Neural crest cell (in vitro differentiated cells): ENCODE measurements around the gene TIMM17A. TPM values are rescaled to one million over a fixed set of nuclear protein-coding genes. Genes with fewer than 3 reads are reported as not detected.
A peak's percentile ranks its signal among the peaks of the same experiment; 100 is the strongest.

Experiments
- DNase-seq: peaks from one replicate; pipeline ENCODE4 v3.0.0; 2021; ENCODE audit warnings: low read depth, mixed read lengths, low spot score
- H3K27ac Mint-ChIP-seq: one replicate; pipeline ENCODE4 v1.8.0; 2021; ENCODE audit warnings: mild to moderate bottlenecking, mixed read lengths; ENCODE audit not compliant: unreplicated experiment
- H3K27me3 Mint-ChIP-seq: 2 replicates; pipeline ENCODE4 v1.8.0; 2021; ENCODE audit warnings: low read depth, mild to moderate bottlenecking, mixed read lengths
- H3K36me3 Mint-ChIP-seq: 2 replicates; pipeline ENCODE4 v1.8.0; 2021; ENCODE audit warnings: low read depth, mild to moderate bottlenecking, mixed read lengths
- H3K4me1 Mint-ChIP-seq: 2 replicates; pipeline ENCODE4 v1.8.0; 2021; ENCODE audit warnings: mixed read lengths
- H3K4me3 Mint-ChIP-seq: one replicate; pipeline ENCODE4 v1.8.0; 2021; ENCODE audit warnings: mild to moderate bottlenecking, mixed read lengths
- H3K9me3 Mint-ChIP-seq: 2 replicates; pipeline ENCODE4 v1.8.0; 2021; ENCODE audit warnings: mixed read lengths
- total RNA-seq: library from RNA; stranded (reverse); gene quantifications from 2 replicates; pipeline ENCODE4 v1.2.1, GENCODE V29; 2021
- TF ChIP-seq, protein P1 (sequence below): fragments of 200-600 bp; sonication (generic); conservative IDR thresholded peaks from 2 replicates; pipeline ENCODE4 v1.5.0; 2021; ENCODE audit warnings: antibody characterized with exemption, mild to moderate bottlenecking

TIMM17A gene
- total RNA-seq, 1 donor from 2014 or later, result 59.6 TPM

DNA sequence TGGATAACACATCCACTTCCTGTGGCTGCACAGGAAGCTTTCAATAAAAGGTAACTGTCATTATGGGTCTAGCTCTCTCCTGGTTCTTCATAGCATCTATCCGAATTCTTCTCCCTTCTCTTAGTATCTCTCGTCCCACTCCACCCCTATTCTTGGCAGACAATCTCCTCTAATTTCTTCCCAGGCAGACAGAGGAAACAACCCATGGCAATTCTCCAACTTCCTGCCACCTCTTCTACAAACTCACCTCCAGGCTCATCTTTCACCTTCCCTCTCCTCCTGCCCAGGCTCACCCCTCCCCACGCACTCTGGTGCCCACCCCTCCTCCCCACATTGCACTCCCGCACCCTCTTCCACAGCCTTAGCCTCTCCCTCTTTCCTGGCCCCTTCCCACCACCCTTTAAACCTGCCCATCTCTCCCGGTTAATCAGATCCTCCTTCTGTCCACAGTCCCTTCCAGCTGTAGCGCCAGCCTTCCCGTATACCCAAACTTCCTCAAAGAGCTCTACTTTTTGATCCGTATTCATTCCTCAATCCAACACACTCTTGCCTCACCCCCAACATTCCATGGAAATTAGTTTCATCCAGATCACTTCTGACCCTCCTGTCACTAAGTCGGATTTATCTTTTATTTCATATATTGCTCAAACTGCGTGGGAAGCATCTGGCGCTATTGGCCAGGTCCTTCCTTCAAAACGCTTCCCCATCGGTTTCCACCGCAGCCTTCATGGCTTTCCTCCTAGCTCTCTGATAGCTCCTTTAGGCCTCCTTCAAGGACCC is 40.7 kb upstream of the TIMM17A start:
- TF ChIP-seq, protein P1, sequence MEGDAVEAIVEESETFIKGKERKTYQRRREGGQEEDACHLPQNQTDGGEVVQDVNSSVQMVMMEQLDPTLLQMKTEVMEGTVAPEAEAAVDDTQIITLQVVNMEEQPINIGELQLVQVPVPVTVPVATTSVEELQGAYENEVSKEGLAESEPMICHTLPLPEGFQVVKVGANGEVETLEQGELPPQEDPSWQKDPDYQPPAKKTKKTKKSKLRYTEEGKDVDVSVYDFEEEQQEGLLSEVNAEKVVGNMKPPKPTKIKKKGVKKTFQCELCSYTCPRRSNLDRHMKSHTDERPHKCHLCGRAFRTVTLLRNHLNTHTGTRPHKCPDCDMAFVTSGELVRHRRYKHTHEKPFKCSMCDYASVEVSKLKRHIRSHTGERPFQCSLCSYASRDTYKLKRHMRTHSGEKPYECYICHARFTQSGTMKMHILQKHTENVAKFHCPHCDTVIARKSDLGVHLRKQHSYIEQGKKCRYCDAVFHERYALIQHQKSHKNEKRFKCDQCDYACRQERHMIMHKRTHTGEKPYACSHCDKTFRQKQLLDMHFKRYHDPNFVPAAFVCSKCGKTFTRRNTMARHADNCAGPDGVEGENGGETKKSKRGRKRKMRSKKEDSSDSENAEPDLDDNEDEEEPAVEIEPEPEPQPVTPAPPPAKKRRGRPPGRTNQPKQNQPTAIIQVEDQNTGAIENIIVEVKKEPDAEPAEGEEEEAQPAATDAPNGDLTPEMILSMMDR, result no peak
- Mint-ChIP-seq H3K9me3 (no peaks in the 10 kb centered on the region), H3K4me3 (no peak overlapping the region), H3K27me3 (no peaks in the 10 kb centered on the region), H3K4me1 (peaks cover 28% of the 10 kb centered on the region), H3K27ac (no peak overlapping the region), H3K36me3 (no peaks in the 10 kb centered on the region)
- no peak for DNase-seq

DNA sequence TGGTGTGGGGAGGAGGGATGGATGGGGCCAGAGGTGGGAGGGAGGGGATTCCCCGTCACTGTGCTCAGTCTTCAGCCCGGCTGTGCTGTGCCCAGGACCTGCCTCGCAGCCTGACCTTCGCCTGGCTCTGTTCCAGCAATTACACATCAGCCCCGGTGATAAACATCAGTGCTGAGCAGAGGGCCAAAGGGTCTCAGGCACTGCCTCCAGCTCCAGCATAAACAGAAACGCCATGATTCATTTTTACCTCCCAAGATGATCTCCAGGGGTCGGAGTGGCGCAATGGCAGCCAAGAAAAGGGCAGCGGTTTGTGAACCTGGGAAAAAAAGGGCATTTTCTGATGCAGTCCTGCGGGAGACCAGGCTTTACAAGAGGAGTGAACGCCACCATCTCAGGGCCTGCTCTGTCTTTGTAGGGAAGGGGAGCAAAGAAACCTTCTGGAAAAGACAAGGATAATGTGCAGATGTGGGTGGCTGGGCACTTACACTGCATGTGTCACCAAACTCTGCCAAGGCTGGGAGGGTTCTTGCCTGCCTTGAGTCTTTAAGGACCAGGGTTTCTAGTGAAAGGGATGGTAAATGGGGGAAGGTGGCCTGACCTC is 38.6 kb upstream of the TIMM17A start:
- Mint-ChIP-seq H3K9me3 (peaks cover 2% of the 10 kb centered on the region), H3K4me3 (no peak overlapping the region), H3K27ac (peak overlapping the region; percentile 66)

DNA sequence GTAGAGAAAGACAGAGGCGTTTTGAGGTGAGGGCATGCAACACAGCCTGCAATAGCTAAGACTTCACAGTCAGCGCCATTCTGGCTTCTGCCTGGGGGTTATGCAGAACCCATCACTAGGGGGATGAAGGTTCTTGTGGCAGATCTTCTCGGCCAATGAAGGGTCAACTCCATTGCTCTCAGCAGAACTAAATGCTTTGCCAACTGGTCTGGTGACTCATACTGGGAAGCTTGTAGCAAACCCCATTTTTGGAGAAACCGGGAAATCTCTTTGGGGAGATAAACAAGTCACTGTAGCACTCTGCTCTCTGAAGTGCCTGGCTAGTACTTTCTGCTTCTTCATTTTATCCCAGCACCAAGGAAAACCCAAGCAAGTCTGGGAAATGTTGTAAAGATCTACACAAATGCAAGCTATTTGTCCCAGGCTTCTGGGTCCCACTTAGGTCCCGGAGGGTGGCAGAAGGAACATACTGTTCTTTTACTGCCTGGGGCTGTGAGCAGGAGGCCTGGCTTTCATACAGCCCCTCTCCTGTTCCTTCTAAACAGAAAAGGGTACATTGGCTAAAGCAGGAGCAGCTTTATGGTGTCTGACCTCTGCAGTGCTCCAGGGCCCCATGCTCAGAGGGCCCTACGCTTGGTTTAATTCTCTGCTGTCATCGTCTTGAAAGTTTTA is 37.8 kb upstream of the TIMM17A start:
- H3K9me3 Mint-ChIP-seq, result peaks cover 2% of the 10 kb centered on the region
- no peak overlapping the region for H3K4me3 Mint-ChIP-seq
- H3K27ac Mint-ChIP-seq, result no peak overlapping the region
- H3K36me3 Mint-ChIP-seq, result no peaks in the 10 kb centered on the region
- no peak for DNase-seq
- H3K27me3 Mint-ChIP-seq, result no peaks in the 10 kb centered on the region
- peaks cover 22% of the 10 kb centered on the region for H3K4me1 Mint-ChIP-seq
- TF ChIP-seq, protein P1, result no peak

More for the DNA sequence above, 38.6 kb upstream of the TIMM17A start:
- Mint-ChIP-seq H3K4me1 (peaks cover 27% of the 10 kb centered on the region), H3K36me3 (no peaks in the 10 kb centered on the region), H3K27me3 (no peaks in the 10 kb centered on the region)
- DNase-seq, result no peak
- TF ChIP-seq, protein P1, result no peak

GRCh38 chr1:201918343-201918742 is 37.0 kb upstream of the TIMM17A start:
- Mint-ChIP-seq H3K4me1 (peaks cover 22% of the 10 kb centered on the region), H3K9me3 (peaks cover 2% of the 10 kb centered on the region), H3K36me3 (no peaks in the 10 kb centered on the region), H3K27me3 (no peaks in the 10 kb centered on the region), H3K4me3 (no peak overlapping the region), H3K27ac (peak overlapping the region; percentile 29)
- TF ChIP-seq, protein P1, result no peak
- DNase-seq, result no peak

DNA sequence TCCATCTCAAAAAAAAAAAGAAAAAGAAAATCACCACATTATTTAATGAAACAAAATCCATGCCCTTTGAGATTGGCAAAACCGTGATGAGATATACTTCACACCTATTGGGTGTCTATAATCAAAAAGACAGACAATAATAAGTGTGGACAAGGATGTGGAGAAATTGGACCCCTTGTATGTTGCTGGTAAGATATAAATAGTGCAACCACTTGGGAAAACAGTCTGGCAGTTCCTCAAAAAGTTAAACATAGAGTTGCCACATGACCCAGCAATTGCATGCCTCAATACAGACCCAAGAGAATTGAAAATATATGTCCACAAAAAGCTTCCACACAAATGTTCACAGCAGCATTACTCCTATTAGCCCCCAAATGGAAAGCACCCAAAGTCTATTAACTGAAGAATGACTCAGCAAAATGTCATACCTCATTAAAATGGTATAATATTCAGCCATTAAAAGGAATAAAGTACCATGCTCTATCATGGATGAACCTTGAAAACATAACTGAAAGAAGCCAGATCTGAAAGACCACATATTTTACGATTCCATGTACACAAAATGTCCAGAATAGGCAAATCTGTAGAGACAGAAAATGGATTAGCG is 33.2 kb upstream of the TIMM17A start:
- peaks cover 14% of the 10 kb centered on the region for H3K4me1 Mint-ChIP-seq
- DNase-seq, result no peak
- peaks cover 2% of the 10 kb centered on the region for H3K9me3 Mint-ChIP-seq
- no peak overlapping the region for H3K27ac Mint-ChIP-seq
- TF ChIP-seq, protein P1, result no peak
- no peaks in the 10 kb centered on the region for H3K36me3 Mint-ChIP-seq
- no peak overlapping the region for H3K4me3 Mint-ChIP-seq
- no peaks in the 10 kb centered on the region for H3K27me3 Mint-ChIP-seq
